ENCODE measurements around the gene ATR.

DNA sequence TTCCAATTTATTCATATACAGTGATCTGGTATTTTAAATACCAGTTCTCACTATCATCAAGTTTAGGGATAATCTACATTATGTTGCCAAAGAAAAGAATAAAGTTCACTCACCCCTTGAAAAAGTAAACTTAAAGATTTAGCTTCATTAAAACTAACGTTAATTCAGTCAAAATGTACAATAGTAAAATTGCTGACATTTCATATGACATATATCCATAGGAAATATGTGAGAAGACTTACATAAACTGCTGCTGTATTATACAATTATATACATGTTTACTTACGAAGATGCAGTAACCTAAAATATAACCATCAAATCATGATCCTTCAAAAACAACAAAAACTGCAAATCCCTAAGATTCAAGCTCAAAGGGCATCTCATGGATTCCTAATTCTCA is 44.0 kb downstream of the ATR start:
- TF ChIP-seq, protein P1, sequence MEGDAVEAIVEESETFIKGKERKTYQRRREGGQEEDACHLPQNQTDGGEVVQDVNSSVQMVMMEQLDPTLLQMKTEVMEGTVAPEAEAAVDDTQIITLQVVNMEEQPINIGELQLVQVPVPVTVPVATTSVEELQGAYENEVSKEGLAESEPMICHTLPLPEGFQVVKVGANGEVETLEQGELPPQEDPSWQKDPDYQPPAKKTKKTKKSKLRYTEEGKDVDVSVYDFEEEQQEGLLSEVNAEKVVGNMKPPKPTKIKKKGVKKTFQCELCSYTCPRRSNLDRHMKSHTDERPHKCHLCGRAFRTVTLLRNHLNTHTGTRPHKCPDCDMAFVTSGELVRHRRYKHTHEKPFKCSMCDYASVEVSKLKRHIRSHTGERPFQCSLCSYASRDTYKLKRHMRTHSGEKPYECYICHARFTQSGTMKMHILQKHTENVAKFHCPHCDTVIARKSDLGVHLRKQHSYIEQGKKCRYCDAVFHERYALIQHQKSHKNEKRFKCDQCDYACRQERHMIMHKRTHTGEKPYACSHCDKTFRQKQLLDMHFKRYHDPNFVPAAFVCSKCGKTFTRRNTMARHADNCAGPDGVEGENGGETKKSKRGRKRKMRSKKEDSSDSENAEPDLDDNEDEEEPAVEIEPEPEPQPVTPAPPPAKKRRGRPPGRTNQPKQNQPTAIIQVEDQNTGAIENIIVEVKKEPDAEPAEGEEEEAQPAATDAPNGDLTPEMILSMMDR (IDR thresholded peaks at IDR 0.05): no peak
- TF ChIP-seq POLR2A (IDR thresholded peaks at IDR 0.05) (no peak), POLR2AphosphoS5 (IDR thresholded peaks at IDR 0.05) (no peak)
